GM18951 (cell line): ENCODE results near the gene UAP1.
"Not testable (repeated sequence)": the region's sequence is repeated elsewhere in the genome, so short reads cannot be mapped to it uniquely, and the experiment has no call there.

ENCODE experiments used
- POLR2A ChIP-seq: IDR thresholded peaks from 4 replicates; pipeline ENCODE4 v1.6.1; 2011; ENCODE audit warnings: mild to moderate bottlenecking; ENCODE audit not compliant: insufficient read length, insufficient read depth; ENCODE audit errors: extremely low read depth
- in situ Hi-C: fragments of 300-500 bp; cut with MboI; formaldehyde crosslinking; loops from one replicate; pipeline ENCODE4 v1.12.0; 2022; ENCODE audit warnings: low sequenced_read_pairs, mixed read lengths, inconsistent platforms; ENCODE audit not compliant: unreplicated experiment

UAP1 gene

DNA sequence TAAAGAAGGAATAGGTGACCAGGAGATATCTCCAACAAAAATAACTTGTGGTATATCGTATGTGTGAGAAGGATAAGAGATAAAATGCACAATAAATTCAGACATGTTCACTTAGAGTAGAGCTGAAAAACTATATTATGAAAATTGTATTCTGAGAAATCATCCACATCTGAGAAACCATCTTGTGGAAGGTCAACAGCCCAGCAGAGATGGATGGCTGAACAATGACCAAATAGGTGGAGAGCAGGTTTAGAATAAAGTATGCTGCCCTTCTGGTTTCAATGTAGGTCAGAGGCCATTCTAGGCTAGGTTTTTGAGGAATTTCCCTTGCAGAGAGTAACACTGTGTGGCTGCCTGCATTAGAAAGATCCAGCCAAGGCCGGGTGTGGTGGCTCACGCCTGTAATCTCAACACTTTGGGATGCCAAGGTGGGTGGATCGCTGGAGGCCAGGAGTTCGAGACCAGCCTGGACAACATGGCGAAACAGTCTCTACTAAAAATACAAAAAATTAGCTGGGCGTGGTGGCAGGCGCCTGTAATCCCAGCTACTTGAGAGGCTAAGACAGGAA, 8.8 kb upstream of the UAP1 start:
- TF ChIP-seq POLR2A = no peak
- in situ Hi-C loops = no loop called here

DNA sequence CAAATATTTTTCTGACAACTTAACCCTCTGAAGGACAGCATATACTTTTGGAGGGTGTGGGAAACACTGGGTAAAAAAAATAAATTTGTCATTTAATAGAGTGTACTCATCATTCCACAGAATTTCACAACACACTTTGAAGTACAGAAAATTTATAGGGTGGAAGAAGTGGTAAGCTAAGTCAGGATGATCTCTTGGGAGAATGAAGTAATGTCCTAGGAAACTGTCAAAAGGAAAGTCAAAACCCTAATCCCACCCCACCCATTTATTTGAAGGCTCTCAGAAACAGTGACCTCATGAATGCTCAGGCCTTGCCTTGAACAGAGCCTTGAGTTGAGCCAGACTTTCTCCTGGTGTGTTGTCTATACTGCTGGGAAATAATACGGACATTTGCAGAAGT, 7.3 kb upstream of the UAP1 start:
- in situ Hi-C loops = no loop called here

DNA sequence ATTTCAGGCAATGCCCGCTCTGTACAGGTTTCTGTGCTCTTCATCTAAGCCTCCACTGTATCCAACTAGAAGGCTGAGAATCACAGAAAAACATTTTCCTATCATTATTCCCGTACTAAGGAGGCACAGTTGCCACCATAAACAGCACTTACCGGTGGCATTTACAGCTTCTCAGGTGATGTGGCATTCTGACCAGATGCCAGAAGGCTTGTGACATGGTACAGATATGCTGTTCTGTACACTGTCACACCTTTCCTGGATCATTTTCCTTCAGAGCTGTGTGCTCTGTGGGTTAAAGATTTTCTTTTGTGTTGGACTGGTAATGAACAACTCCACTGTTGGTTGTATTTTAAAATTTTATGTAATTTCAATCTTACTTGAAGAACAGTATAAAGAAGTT, 4.0 kb upstream of the UAP1 start:
- in situ Hi-C loops = no loop called here
- no peak for TF ChIP-seq POLR2A

More for the DNA sequence above, 7.3 kb upstream of the UAP1 start:
- TF ChIP-seq POLR2A = no peak

- in situ Hi-C loops = no loop called here
Measured at GRCh38 chr1:162560303-162561036, 1.1 kb upstream of the UAP1 start.

GRCh38 chr1:162561037-162561615, 396 bp upstream of the UAP1 start:
- in situ Hi-C loops = no loop called here
- peak; percentile 81 for TF ChIP-seq POLR2A

More at GRCh38 chr1:162560303-162561036, 1.1 kb upstream of the UAP1 start:
- no peak for TF ChIP-seq POLR2A

GRCh38 chr1:162562470-162562828, 927 bp downstream of the UAP1 start:
- in situ Hi-C loops = no loop called here
- TF ChIP-seq POLR2A = no peak

GRCh38 chr1:162564762-162565218, 3.3 kb downstream of the UAP1 start:
- in situ Hi-C loops = no loop called here

GRCh38 chr1:162565460-162565859, 3.9 kb downstream of the UAP1 start:
- TF ChIP-seq POLR2A = no peak
- in situ Hi-C loops = no loop called here

More at GRCh38 chr1:162564762-162565218, 3.3 kb downstream of the UAP1 start:
- TF ChIP-seq POLR2A = no peak

DNA sequence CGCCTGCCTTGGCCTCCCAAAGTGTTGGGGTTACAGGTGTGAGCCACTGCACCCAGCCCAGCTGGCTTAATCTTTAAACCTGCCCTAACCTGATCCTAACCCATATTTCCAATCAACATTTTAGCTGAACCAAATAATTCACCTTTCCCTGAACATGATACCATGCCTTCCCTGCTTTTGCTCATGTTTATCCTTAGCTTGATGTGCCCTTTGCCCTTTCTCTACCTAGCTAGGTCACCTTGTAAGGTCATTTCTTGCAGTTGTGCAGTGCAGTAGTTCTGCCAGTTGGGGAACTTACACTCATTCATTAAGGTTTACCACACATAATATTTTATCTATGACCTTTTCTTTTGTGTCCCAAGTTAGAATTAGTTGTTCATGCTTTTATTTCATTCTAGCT, 5.3 kb downstream of the UAP1 start:
- in situ Hi-C loops = no loop called here
- no peak for TF ChIP-seq POLR2A

- in situ Hi-C loops = no loop called here
- no peak for TF ChIP-seq POLR2A
Measured at GRCh38 chr1:162568802-162569201, 7.3 kb downstream of the UAP1 start.

- no peak for TF ChIP-seq POLR2A
Measured at GRCh38 chr1:162570718-162571117, 9.2 kb downstream of the UAP1 start.

DNA sequence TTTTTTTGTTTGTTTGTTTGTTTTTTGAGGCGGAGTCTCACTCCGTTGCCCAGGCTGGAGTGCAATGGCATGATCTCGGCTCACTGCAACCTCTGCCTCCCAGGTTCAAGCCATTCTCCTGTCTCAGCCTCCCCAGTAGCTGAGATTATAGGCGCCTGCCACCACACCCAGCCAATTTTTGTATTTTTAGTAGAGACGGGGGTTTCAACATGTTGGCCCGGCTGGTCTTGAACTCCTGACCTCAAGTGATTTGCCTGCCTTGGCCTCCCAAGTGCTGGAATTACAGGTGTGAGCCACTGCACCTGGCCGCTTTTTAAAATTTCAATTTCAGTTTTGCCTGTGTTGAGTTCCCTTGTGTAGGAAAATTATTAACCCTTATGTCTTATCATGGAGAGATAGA, 9.6 kb downstream of the UAP1 start:
- in situ Hi-C loops = not testable (repeated sequence)

More at GRCh38 chr1:162570718-162571117, 9.2 kb downstream of the UAP1 start:
- in situ Hi-C loops = no loop called here

- in situ Hi-C loops = no loop called here
- TF ChIP-seq POLR2A = no peak
Measured at GRCh38 chr1:162571696-162572095, 10.2 kb downstream of the UAP1 start.

DNA sequence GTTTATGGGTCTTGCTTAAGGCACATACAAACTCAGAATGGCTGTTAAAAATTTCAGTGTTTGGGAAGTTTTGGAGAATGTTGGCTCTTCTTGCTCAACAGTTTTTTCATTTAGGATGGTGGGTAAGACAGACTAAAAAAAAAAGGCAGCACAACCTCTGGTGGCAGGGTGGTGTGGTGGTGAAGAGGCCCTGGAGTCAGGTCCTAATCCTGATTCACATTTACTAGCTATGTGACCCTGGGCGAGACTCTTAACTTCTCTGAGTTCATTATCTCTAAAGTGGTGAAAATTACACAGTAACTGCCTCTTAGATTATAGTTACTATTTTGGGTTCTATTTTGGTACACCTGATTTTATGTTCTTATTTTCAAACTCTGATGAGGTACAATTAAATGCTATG, 11.6 kb downstream of the UAP1 start:
- no peak for TF ChIP-seq POLR2A
- in situ Hi-C loops = no loop called here

DNA sequence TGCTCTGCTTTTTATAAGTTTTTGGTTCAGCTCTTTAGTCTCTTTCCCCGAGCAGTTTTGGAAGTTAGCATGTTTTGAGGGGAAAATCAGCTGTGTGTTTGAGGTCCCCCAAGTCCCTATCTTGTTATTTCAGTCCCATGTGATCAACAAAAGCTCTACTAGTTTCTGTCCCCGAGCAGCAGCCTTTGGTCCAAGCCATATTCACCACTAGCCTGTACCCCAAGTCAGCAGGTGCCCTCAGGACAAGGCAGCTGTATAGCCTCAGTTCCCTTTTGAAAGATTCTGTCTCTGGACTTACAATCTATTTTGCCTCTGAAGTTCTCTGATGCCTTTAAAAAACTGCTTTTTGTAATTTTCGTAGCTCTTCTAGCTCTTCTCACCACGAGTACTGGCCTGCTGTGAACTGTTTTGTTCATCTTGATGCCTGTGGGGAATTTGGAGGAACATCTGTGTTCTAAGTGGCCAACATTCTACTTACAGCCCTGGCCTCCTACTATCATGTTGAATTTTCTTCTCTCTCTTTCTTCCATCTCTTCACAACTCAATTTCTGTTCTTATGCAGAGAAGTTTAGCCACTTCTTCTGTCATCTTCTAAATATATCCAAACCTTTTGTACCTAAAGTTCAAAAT, 16.7 kb downstream of the UAP1 start:
- no peak for TF ChIP-seq POLR2A
- in situ Hi-C loops = no loop called here
